Ovary (tissue), 9 donors: Measurements from ENCODE around the gene CFAP20DC. TPM values are rescaled to one million over a fixed set of nuclear protein-coding genes. Genes with fewer than 3 reads are reported as not detected.

Experiments used
- DNase-seq, 5 donors: peaks; one replicate each; pipeline ENCODE4 v3.0.0-alpha.2; 2019 to 2020
- H3K27ac ChIP-seq, 2 donors: fragments of 200-600 bp; one replicate each; pipeline versions ENCODE4 v1.5.1 to v1.8.0; 2019 to 2022
- H3K27me3 ChIP-seq: fragments of 200-600 bp; one replicate; pipeline ENCODE4 v1.8.0; 2022
- H3K36me3 ChIP-seq: fragments of 200-600 bp; sonication (generic); one replicate; pipeline ENCODE4 v1.5.1; 2019
- H3K4me1 ChIP-seq: one replicate; pipeline ENCODE4 v1.8.1; 2013; ENCODE audit warnings: mild to moderate bottlenecking, moderate library complexity; ENCODE audit not compliant: insufficient read depth
- H3K4me3 ChIP-seq: fragments of 200-600 bp; sonication (generic); one replicate; pipeline ENCODE4 v1.5.1; 2017
- H3K9me3 ChIP-seq, 2 donors: fragments of 200-600 bp in 1 of 2; sonication (generic) in 1 of 2; one replicate each; pipeline versions ENCODE4 v1.5.1 to v1.8.1; 2013 to 2019; ENCODE audit warnings: mild to moderate bottlenecking in 1 of 2, moderate library complexity in 1 of 2
- EP300 ChIP-seq: sonication (generic); formaldehyde crosslinking; IDR thresholded peaks from one replicate; pipeline ENCODE4 v1.6.1; 2017; ENCODE audit warnings: antibody characterized with exemption
- POLR2A ChIP-seq: fragments of 450-650 bp; IDR thresholded peaks from one replicate; pipeline ENCODE4 v1.6.1; 2017; ENCODE audit warnings: antibody characterized with exemption, mild to moderate bottlenecking, moderate library complexity
- WGBS, 3 donors: extraction: QIAGEN DNeasy Blood & Tissue Kit in 1 of 3; methylation state at CpG; one replicate each; pipeline versions ENCODE4 v1.1.5 to v1.1.7; 2013 to 2017; 5-methylcytosine and 5-hydroxymethylcytosine counted together
- intact Hi-C, 4 donors: fragments of 100-400 bp; cut with DNase I; formaldehyde crosslinking; loops; one replicate each; pipeline versions ENCODE4 v1.11.0 to v1.15.1; 2022 to 2023
- polyA plus RNA-seq, 2 donors: library from polyadenylated mRNA; stranded (reverse); fragments of 200-250 nt in 1 of 2; fragments of 350-450 nt in 1 of 2; fragmentation: Illumina TruSeq in 1 of 2; extraction: RNeasy Lipid Tissue Mini Kit (QIAGEN cat#74804) in 1 of 2; gene quantifications; one replicate each; pipeline ENCODE4 v1.2.3, GENCODE V29; 2013 to 2014
- total RNA-seq, 7 donors: library from RNA; depleted of rRNA in 2 of 7; stranded (reverse); fragments of >200 nt in 2 of 7; fragmentation: NEBNext Ultra II Directional in 3 of 7; extraction: Animal tissue kit (Norgen Biotek cat#: 25700) in 3 of 7; gene quantifications; one replicate each; pipeline versions ENCODE4 v1.1.0 to v1.2.4, GENCODE V29; 2016 to 2023
- TF ChIP-seq, protein P1 (sequence below), 3 donors: fragments of 450-650 bp in 2 of 3; fragments of 200-600 bp in 1 of 3; IDR thresholded peaks; one replicate each; pipeline versions ENCODE4 v1.5.1 to v1.8.0; 2016 to 2022; ENCODE audit warnings: antibody characterized with exemption in 3 of 3, mild to moderate bottlenecking in 1 of 3
- donor health status: DM: no; HTN: no; CAD: no; lungs with moderate emphysema.
- donor health status: DM: no; HTN: no; CAD: no.
- donor health status: Bipolar disorder and iron deficiency.
- donor health status: DM: yes; HTN: yes; CAD: no.
- donor health status: DM: no; HTN: no; CAD: no.
- donor health status: DM: yes; HTN: yes; CAD: no.

The CFAP20DC gene
- total and polyA plus RNA-seq, 9 donors: 0.10 to 2.4 (median 0.47) TPM

DNA sequence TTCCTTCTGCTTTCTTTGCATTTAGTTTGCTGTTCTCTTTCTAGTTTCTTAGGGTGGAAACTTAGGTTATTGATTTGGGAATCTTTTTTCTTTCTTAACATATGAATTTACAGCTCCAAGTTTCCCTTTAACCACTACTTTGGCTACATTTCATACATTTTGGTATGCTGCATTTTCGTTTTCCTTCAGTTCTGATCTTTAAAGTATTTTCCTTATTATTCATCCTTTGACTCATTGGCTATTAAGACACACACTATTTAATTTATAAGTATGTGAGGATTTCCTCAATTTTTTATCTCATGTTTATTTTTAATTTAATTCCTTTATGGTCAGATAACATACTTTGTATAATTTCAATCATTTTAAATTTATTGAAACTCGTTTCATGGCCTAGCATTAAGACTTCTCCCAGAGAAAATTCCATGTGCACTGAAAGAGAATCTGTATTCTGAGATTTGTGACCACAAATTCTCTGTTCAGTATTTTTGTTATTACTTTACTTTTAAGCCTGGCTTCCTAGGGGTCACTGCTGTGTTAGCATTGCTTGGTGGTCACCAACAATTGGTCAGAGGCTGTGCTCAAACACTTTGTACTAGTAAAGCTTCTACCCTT, 87.7 kb downstream of the CFAP20DC start:
- WGBS, 3 donors: 50 to 66% (median 60%) methylated on average over 2 of the region's 2 CpGs
- intact Hi-C loops: no loop called here
- H3K9me3 ChIP-seq: no peaks in the 10 kb centered on the region

DNA sequence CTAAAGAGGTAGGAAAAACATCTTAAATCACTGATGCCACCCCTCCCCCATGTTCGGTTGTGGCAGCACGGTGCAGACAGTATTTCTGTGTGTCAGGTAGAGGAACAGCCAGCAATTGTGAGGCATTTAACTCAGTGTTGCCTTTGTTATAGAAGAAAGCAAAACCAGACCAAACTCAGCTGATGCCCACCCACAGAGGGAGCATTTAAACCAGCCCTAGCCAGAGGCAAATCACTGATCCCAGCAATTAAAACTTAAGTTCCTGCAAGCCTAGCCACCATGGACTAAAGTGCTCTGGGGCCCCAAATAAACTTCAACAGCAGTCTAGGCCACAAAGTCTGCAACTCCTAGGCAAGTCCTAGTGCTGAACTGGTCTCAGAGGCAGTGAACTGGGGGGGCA, 94.5 kb downstream of the CFAP20DC start:
- H3K27me3 ChIP-seq: no peaks in the 10 kb centered on the region
- H3K9me3 ChIP-seq: no peaks in the 10 kb centered on the region
- no peaks in the 10 kb centered on the region for H3K4me1 ChIP-seq
- no peak for DNase-seq
- no peak overlapping the region for H3K27ac ChIP-seq
- intact Hi-C loops: no loop called here
- no peak for TF ChIP-seq POLR2A
- TF ChIP-seq EP300: no peak
- TF ChIP-seq, protein P1, sequence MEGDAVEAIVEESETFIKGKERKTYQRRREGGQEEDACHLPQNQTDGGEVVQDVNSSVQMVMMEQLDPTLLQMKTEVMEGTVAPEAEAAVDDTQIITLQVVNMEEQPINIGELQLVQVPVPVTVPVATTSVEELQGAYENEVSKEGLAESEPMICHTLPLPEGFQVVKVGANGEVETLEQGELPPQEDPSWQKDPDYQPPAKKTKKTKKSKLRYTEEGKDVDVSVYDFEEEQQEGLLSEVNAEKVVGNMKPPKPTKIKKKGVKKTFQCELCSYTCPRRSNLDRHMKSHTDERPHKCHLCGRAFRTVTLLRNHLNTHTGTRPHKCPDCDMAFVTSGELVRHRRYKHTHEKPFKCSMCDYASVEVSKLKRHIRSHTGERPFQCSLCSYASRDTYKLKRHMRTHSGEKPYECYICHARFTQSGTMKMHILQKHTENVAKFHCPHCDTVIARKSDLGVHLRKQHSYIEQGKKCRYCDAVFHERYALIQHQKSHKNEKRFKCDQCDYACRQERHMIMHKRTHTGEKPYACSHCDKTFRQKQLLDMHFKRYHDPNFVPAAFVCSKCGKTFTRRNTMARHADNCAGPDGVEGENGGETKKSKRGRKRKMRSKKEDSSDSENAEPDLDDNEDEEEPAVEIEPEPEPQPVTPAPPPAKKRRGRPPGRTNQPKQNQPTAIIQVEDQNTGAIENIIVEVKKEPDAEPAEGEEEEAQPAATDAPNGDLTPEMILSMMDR (IDR thresholded peaks at IDR 0.05): no peak
- no peaks in the 10 kb centered on the region for H3K36me3 ChIP-seq
- 42 to 50% (median 44%) methylated on average over 2 of the region's 2 CpGs for WGBS, 3 donors
- no peak overlapping the region for H3K4me3 ChIP-seq

More for the DNA sequence above, 87.7 kb downstream of the CFAP20DC start:
- no peaks in the 10 kb centered on the region for H3K27me3 ChIP-seq
- peaks cover 3% of the 10 kb centered on the region for H3K4me1 ChIP-seq
- no peak overlapping the region for H3K27ac ChIP-seq
- no peak overlapping the region for H3K4me3 ChIP-seq
- DNase-seq: no peak
- TF ChIP-seq EP300: no peak
- TF ChIP-seq, protein P1 (IDR thresholded peaks at IDR 0.05): no peak
- no peak for TF ChIP-seq POLR2A
- H3K36me3 ChIP-seq: no peaks in the 10 kb centered on the region

DNA sequence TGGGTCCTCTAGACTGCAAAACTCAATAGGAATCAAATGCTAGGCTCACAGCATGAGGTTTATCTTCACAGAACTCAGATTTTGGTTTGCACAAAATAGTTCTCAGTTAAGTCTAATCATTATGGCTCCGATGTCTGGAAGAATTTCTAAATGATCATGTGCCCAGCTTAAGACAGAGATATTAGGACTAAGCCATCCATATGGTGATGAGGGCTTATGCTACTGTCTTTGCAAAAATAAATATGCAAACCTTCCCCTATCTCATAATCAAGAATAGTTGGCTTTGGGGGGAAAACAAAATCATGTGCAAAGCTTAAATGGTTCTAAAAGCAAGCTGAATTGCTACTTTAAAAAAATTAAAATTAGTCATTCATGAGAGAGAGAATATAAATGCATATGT, 96.5 kb downstream of the CFAP20DC start:
- DNase-seq: no peak

DNA sequence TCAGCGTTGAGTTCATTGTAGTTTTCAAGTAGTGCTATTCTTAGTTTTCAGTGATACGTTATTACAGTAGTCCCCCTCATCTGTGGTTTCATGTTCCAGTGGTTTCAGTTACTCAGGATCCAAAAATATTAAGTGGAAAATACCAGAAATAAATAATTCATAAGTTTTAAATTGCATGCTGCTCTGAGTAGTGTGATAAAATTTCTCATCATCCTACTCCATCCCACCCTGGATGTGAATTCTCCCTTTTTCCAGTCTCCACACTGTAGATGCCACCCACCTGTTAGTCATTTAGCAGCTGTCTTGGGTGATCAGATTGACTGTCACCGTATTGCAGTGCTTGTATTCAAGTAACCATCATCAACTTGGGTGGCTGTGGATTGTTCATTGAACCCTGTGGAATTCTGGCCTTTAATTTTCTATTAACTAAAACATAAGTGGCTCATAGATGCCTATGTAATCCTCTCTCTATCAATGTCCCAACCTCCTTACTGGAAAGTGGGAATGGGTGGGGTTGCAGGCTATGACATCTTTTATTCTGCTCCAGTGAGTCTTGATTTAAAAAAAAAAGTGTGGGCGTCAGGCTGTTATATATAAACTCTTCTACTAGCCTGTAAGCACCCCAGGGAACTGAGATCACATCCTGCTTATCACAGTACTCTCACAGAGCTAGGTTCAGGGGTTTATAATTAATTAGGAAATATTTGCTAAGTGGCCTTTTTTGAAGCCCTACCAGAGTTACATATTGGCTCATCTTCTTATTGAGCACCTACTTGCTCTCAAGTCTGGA, 97.5 kb downstream of the CFAP20DC start:
- TF ChIP-seq EP300 (no peak), POLR2A (no peak)
- TF ChIP-seq, protein P1 (IDR thresholded peaks at IDR 0.05): no peak
- Histone ChIP-seq H3K36me3 (no peaks in the 10 kb centered on the region), H3K9me3 (no peaks in the 10 kb centered on the region), H3K27me3 (no peaks in the 10 kb centered on the region), H3K4me1 (no peaks in the 10 kb centered on the region), H3K27ac (no peak overlapping the region), H3K4me3 (no peak overlapping the region)
- intact Hi-C loops: no loop called here
- DNase-seq: no peak
- WGBS, 3 donors: 79 to 89% (median 81%) methylated on average over 4 of the region's 4 CpGs

More for the DNA sequence above, 96.5 kb downstream of the CFAP20DC start:
- no peaks in the 10 kb centered on the region for H3K36me3 ChIP-seq
- TF ChIP-seq EP300 (no peak), POLR2A (no peak)
- TF ChIP-seq, protein P1 (IDR thresholded peaks at IDR 0.05): no peak
- no peaks in the 10 kb centered on the region for H3K4me1 ChIP-seq
- no peak overlapping the region for H3K4me3 ChIP-seq
- no peaks in the 10 kb centered on the region for H3K27me3 ChIP-seq
- intact Hi-C loops: no loop called here
- 85 to 94% (median 88%) methylated on average over 1 of the region's 1 CpG for WGBS, 3 donors
- H3K27ac ChIP-seq: no peak overlapping the region
- no peaks in the 10 kb centered on the region for H3K9me3 ChIP-seq
